NCI-H1105 (cell line): ENCODE measurements around the gene ZNF219.

Source experiments
- DNase-seq: peaks from one replicate; lab custom pipeline; 2025; lab: John Stamatoyannopoulos, UW

The ZNF219 gene

GRCh38 chr14:21098076-21098891 lies at the start of gene ZNF219:
ZNF219 (minus strand) TSS chr14:21098655; CDS start chr14:21093591, 5,064 bp downstream.
- peak; percentile 33 for DNase-seq

GRCh38 chr14:21145437-21145836 lies 47.0 kb upstream of the ZNF219 start:
- no peak for DNase-seq

- DNase-seq: no peak
Observed at GRCh38 chr14:21142357-21142756, 43.9 kb upstream of the ZNF219 start.

- DNase-seq: peak; percentile 17
Observed at GRCh38 chr14:21136024-21136423, 37.6 kb upstream of the ZNF219 start.

GRCh38 chr14:21133901-21134300 lies 35.4 kb upstream of the ZNF219 start:
- no peak for DNase-seq

DNA sequence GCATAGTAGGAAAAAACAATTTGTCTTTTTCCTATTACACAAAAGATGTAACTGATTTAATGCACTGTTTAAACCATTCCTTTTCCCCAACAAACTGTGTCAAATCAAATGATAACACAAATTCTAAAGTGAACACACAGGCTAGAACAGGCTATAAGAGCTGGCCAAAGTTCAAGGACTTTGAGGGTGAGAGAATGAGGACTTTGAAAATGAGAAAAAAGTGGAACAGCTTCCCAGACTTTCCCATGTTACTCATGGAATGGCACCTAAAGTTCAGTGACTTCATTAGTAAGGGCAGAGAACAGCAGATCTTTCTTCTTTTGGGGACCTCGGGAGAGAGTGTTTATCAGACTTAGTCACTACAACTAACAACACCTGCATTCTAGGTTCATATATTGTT lies 25.0 kb upstream of the ZNF219 start:
- DNase-seq: no peak

DNA sequence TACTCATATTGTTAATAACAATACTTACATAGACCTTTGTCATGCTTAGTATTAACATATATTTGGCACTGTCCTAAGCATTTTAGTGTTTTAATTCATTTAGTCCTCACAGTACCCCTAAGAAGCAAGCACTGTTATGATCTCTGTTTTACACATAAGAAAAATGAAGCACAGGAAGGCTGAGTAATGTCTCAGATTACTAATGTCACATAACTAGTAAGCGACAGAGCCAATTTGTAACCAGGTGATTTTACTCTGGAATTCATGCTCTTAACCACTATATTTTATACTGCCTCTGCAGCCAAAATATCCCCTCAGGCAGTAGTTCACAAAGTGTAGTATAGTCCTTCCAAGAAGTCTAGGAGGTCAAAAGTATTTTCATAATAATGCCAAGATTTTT lies 22.7 kb upstream of the ZNF219 start:
- no peak for DNase-seq

- no peak for DNase-seq
Observed at GRCh38 chr14:21120686-21121085, 22.2 kb upstream of the ZNF219 start.

GRCh38 chr14:21118933-21119332 lies 20.5 kb upstream of the ZNF219 start:
- DNase-seq: no peak

DNA sequence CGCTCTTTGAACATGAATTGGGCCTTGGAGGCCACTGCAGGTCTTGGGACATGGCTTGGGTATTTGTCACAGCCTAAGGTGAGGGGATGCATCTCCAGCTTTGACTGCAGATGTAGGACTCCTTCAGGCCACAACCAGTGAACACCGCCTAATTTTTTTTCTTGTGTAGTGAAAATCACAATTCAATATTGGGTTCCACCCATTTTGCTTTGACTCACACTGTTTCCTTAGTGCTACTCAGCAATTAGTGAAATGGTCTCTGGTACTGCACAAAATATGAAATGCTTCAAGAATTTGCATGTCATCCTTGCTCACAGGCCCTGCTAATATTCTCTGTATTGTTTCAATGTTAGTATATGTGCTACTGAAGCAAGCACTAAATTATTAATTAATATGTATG lies 14.9 kb upstream of the ZNF219 start:
- no peak for DNase-seq

GRCh38 chr14:21112255-21112654 lies 13.8 kb upstream of the ZNF219 start:
- DNase-seq: no peak

DNA sequence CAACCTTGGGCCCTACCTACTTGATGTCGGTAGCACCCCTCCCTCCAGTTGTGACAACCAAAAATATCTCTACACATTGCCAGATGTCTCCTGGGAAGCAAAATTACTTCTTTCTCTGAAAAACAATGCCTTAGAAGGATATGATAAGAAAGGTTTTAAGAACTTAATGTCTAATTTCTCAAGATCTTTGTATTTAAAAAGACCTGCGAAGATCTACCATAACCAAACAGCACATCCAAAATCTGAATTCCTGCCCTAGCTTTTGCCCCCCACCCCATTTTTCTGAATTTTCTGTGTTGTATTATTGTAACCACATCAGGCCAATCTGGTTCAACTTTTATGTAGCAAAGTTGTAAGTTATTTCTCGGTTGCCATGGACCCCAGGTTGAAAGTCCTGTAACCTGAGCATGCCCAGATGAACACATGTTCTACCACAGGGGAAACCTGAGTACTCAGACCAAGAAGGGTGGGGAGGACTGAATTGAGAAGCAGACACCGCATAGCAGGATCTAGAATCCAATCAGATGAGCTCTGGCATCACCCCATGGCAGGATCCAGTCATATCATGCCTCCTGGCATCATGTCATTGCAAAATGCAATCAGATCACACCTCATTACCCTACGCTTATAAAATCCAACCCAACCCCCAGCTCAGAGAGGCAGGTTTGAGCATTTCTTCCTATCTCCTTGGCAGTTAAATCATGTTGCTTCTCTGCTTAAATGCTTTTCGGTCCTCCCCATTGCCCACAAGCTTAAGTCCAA lies 11.1 kb upstream of the ZNF219 start:
- DNase-seq: no peak

DNA sequence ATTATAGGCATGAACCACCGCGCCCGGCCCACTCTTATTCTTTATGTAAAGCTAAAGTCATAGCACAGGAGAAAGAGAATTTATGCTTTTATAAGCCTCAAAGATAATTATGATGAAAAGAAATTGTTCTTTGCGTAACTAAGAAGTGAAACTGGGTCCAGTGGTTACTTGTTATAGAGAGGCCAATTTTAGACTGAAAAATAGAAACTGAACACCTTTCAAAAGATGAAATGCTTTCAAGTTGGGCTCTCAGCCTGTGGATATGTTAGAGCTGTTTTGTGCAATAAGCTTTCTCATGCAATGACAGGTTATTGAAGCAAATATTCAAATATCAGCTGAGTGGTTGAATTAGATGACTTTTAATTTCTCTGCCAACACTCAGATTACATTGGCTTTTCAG lies 10.3 kb upstream of the ZNF219 start:
- DNase-seq: no peak

DNA sequence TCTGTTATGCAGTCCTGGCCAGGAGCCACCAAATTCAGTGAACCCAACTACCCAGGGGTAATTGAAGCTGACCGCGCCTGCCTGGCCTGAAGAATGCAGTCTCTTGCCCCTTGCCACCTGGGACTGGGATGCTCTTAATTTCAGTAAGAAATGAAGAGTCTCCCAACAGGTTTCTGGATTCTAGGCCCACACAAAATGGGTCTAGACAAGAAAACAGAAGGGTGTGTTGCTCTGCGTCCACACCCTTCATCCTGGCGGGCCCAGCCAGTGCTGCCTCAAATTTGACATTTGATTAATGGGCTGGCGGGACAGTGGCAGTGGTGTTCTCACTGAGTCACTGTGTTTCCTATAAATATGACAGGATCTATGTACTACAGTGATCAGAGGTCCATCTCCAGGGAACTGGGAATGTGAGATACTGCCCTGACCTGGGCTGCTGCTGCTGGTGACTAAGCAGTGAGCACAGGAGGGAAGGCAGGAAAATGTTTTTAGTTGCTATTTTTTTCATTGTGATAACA lies 8.9 kb upstream of the ZNF219 start:
- DNase-seq: no peak

GRCh38 chr14:21106498-21107282 lies 8.2 kb upstream of the ZNF219 start:
- DNase-seq: peak; percentile 71

DNA sequence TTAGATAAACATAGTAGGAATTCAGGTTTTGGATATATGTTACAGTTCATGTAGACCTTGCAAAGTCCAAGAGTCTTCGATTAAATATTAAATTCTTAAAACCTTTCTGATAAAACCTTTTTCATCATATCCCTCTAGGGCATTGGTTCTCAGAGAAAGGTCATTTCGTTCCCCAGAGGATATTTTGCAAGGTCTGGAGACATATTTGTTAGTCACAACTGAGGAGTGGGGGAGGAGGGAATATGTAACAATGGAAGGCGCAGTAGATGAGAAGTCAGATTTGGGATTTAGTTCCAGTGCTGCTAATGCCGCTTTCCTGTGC lies 7.7 kb upstream of the ZNF219 start:
- DNase-seq: no peak

DNA sequence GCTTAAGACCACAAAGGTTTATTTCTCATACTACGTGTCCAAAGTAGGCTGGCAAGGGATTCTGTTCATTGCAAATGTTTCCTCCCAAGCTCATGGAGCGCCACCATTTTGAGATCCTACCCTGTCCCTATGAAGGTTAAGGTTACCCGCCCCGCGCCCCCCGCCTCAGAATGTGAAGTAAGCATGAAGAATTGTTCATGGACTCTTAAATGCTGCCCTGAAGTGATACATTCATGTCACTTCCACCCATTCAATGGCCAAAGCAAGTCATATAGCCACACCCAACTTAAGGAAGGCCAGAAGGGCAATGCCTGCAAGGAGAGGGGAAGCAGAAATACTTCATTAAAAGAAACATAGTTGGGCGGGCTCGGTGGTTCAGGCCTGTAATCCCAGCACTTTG lies 6.6 kb upstream of the ZNF219 start:
- no peak for DNase-seq

- peak; percentile 74 for DNase-seq
Observed at GRCh38 chr14:21104448-21105060, 6.1 kb upstream of the ZNF219 start.

DNA sequence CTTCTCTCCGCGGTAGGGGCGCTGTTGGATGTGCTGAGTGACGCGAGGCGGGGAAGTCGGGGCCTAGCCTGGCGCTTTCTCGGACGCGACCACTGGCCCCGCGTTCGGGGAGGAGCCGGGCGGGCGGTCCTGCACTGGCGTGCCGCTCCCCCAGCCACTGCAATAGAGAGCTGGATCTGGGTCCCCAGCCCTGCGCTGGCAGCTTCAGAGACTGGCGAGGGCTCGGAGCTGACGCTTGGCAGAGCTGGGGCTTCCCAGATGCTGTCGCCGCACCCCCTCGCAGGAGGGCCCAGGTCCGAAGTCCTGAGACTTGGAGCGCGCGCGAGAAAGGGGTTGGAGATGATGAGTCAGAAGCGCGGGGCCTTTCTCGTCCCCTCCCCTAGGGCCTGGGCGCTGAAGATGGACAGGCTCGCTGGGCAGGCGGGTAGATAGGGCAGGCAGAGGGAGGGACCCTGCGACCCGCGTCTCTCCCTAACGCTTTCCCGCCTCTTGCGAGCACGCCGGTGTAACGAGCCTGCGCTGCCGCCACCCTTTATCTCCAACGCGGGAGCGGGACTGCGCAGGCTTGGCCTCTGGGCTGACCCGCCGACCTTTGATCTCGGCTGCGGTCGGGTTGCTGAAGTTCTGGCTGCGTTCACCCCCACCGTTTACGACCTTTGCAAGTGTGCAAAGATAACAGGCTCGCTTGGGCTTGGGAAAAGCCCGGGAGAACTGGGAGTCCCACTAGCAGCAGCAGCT lies 5.4 kb upstream of the ZNF219 start:
- peak; percentile 93 for DNase-seq

GRCh38 chr14:21103411-21103709 lies 4.9 kb upstream of the ZNF219 start:
- DNase-seq: no peak
